ENCODE results near the gene DOC2A.

DOC2A gene

DNA sequence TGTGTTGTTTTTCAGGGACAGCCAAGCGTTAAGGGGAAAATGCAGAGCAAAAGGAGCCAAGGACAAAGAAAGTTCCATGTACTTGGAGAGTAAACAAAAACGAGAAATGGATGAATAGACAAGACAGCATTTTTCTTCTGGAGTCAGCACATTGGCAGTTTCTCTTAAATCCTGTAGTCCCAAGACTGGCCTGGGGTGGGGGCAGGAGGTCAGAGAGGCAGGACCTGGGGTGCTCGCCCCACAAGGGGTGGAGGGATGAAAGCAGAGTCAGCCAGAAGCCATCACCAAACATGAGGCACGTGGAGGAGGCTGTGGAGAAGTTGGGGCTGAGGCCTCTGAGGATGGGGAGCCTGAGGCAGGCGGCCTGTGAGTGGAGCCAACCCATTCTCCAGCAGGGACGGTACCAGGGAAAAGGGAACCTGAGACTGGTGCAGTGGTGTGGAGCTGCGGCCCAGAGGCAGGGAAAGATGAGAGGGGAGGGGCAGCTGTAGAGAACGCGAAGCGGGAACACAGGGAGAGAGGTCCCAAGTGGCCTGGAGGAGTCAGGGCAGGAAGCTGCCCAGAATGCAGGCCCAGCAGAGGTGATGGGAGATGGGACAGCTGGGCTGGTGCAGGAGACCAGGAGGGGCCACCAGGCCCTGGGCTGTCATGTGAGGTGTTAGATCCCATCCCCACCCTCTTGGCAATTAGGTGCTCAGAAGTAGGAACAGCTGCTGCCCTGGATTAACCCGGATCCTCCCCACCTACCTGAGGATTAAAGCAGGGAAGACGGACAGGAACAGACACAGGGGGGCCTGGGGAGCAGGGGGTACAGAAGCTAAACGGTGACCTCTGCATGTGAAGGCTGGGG is 17.0 kb upstream of the DOC2A start:
- no peak overlapping the region for H3K4me3 ChIP-seq (replicated peaks; ENCODE audit: low read depth, low read length)
- DNase-seq (ENCODE audit: low read depth), result no peak
- TF ChIP-seq CTCF (IDR thresholded peaks at IDR 0.05; ENCODE audit: low read length, missing control alignments), result no peak

DNA sequence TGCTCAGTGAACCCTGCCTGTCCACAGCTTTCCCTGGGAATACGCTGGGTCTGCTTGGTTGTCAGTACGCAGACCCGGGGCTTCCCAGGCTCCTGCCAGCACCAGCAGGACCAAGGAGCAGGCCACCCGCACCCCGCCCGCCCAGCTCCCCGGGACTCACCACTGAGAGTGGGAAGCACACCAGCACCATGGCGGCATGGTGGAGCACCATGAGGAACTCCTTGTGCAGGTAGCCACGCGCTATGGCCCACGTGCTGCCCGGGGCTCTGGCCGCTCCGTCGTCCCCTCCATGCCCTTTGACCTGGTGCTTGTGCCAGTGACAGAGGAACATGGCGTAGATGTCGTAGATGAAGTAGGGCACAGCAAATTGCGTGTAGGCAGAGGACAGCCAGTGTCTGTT is 15.6 kb upstream of the DOC2A start:
- no peak for DNase-seq (ENCODE audit: low read depth)
- no peak for TF ChIP-seq CTCF (IDR thresholded peaks at IDR 0.05; ENCODE audit: low read length, missing control alignments)
- H3K4me3 ChIP-seq (replicated peaks; ENCODE audit: low read depth, low read length), result no peak overlapping the region

- no peak overlapping the region for H3K4me3 ChIP-seq (replicated peaks; ENCODE audit: low read depth, low read length)
- no peak for TF ChIP-seq CTCF (IDR thresholded peaks at IDR 0.05; ENCODE audit: low read length, missing control alignments)
- no peak for DNase-seq (ENCODE audit: low read depth)
Measured at GRCh38 chr16:30025574-30025973, 14.7 kb upstream of the DOC2A start.

DNA sequence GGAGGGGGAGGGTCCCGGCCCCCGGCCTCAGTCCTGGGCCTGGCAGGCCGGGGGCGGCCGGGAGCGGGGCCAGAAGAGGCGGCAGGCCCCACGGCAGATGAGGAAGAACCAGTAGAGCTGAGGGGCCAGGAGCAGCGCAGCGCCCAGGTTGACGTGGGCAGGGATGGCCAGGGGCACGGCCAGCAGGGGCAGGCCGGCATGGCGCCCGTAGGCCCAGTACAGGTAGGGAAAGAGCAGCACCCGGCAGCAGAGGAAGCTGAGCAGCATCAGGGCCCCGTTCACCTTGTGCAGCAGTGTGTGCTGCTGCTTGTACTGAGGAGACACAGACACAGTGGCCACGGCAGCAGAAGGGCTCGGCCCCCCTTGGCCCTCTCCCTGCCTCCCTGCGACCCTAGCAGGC is 14.3 kb upstream of the DOC2A start:
- no peak for DNase-seq (ENCODE audit: low read depth)
- H3K4me3 ChIP-seq (replicated peaks; ENCODE audit: low read depth, low read length), result no peak overlapping the region
- no peak for TF ChIP-seq CTCF (IDR thresholded peaks at IDR 0.05; ENCODE audit: low read length, missing control alignments)

DNA sequence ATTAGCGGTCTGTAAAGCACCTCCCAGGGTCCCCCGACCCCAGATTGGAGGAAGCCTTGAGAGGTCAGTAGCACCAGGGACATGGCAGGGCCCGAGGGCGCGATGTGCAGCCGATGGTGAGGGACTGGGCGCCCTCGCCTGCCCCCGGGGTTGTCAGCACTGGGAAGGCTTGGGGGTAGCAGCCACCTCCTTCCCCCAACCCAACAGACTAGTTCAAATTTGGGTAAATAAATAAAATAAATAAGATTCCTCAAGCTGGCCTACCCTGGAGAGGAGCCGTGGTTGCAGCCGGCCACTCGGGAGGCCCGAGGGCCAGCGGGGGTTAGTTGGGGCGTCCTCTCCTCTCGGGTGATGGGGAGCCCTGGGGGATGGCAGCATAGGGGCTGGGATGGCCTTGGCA is 13.6 kb upstream of the DOC2A start:
- no peak for DNase-seq (ENCODE audit: low read depth)
- TF ChIP-seq CTCF (IDR thresholded peaks at IDR 0.05; ENCODE audit: low read length, missing control alignments), result no peak

GRCh38 chr16:30023586-30023985 is 12.8 kb upstream of the DOC2A start:
- no peak for DNase-seq (ENCODE audit: low read depth)
- TF ChIP-seq CTCF (IDR thresholded peaks at IDR 0.05; ENCODE audit: low read length, missing control alignments), result no peak
- no peak overlapping the region for H3K4me3 ChIP-seq (replicated peaks; ENCODE audit: low read depth, low read length)

More for the DNA sequence above, 13.6 kb upstream of the DOC2A start:
- no peak overlapping the region for H3K4me3 ChIP-seq (replicated peaks; ENCODE audit: low read depth, low read length)

- no peak within 1 kb of the TSS for H3K4me3 ChIP-seq (replicated peaks; ENCODE audit: low read depth, low read length)
- DNase-seq (ENCODE audit: low read depth), result no peak
- TF ChIP-seq CTCF (IDR thresholded peaks at IDR 0.05; ENCODE audit: low read length, missing control alignments), result no peak
Measured at GRCh38 chr16:30022887-30023286, 12.1 kb upstream of the DOC2A start, which contains the start of gene C16orf92. TSS of gene C16orf92 (plus strand) at chr16:30023198. CDS start at chr16:30023341, 143 bp downstream.
